ENCODE measurements around the gene TMEM204.

TMEM204 gene

DNA sequence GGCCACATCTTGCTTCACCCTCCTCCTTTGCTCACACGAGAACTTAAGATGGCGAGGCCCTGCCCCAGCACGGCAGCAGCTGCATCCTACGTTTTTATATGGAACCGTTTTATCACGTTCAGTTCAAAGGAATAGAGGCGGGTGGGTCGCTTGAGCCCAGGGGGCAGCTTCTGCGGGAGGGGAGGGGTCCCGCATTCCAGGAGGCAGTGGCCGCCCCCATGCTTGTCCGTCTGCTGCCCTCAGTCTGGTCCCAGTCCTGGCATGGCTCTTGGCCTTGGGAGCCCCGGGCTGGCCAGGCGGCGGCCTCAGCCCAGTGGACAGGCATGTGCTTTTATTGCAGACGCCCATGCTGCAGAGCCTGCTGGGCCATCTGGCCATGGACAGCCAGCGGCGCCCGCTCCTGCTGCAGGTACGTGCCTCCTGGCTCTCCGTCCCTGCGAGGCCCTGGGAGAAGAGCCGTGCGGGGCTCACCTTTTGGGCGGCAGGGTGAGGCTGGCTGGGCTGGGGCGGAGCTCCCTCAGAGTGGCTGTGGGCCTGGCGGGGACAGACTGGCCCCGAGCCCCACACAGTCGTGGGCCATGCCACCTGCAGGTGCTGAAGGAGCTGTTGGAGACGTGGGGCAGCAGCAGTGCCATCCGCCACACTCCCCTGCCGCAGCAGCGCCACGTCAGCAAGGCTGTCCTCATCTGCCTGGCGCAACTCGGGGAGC lies 33.6 kb upstream of the TMEM204 start:
- no peak for DNase-seq (ENCODE audit: low spot score)

DNA sequence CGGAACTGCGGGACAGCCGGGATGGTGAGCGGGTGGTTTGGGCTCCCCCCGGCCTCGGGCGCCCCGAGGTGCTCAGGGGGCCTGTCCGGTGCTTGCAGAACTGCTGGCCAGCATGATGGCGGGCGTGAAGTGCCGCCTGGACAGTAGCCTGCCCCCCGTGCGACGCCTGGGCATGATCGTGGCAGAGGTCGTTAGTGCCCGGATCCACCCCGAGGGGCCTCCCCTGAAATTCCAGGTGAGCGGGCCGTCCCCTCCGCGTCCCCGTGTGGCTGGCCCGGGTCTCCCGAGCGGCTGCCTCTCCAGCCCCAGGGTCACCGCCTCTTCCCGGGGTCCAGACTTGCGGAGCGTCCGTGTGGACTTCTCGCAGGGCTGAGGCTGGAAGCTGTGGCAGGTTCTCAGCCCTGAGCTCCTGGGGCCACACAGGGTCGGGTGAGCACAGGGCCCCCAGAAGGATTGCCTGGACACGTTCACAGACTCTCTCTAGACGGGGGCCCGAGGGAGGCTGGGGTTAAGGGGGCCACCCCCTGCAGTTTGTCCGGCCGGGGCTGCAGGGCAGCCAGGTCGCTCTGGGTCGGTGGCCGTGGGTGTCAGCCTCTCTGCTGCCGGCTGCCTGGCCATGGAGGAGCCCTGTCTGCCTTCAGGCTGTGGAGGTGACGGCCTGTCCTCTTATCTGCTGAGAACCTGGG lies 32.9 kb upstream of the TMEM204 start:
- no peak for DNase-seq (ENCODE audit: low spot score)

- no peak for DNase-seq (ENCODE audit: low spot score)
Observed at GRCh38 chr16:1501630-1502029, 31.8 kb upstream of the TMEM204 start.

GRCh38 chr16:1502092-1503004 lies 31.1 kb upstream of the TMEM204 start:
- no peak for DNase-seq (ENCODE audit: low spot score)

DNA sequence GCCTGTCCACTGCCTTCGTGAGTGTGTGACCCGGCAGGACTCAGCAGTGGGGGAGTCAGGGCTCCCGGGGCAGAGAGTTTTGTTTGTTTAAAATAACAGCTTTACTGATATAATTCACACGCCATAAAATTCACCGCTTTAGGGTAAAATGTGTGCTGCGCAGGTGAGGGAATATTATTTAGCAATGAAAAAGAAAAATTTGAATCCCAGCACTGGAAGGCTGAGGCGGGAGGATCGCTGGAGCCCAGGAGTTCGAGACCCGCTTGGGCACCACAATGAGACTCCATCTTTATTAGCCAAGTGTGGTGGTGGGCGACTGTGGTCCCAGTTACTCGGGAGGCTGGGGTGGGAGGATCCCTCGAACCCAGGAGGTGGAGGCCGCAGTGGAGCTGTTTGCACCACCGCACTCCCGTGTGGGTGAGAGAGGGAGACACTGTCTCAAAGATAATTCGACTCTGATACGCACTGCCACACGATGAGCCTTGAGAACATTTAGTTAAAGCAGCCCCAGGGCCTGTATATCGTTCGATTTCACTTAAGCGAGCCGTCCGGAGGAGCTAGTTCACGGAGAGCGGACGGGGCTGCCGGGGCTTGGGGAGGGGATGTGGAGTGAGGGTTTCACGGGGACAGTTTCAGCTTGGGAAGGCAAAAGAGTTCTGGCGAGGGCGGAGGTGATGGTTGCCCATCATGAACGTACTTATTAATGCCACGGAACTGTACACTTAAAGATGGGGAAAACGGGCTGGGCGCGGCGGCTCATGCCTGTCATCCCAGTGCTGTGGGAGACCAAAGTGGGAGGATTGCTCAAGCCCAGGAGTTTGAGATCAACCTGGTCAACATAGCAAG lies 30.1 kb upstream of the TMEM204 start:
- no peak for DNase-seq (ENCODE audit: low spot score)

DNA sequence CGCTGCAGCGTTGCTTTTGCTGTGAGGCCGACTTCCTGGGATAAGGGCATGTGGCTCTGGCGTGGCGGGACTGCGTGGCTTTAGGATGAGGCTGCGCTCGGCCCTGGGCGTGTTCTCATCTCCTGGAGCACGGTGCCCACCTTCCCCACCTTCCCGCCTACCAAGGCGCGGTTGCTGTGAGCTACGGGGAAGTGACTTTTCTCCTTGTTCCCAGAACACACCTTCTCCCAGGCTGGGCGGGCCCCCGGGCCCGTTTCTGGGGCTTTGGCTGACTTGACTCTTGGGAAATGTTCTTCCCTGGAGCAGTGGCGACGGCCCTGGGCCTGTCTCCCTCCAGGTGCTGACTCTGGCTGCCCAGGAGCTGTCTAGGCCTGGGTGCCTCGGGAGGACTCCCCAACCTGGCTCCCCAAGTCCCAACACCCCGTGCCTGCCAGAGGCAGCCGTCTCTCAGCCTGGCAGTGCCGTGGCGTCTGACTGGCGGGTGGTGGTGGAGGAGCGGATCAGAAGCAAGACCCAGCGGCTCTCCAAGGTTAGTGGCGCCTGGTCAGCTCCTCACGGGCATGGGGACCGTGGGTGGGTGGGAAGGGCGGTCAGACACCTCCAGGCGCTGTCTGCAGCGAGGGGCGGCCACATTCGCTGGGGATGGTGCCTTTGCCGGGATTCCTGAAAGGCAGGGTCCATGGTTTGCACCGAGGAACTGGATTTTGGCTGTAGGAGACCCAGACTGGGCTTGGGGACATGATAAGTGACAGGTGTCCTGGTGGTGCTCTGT lies 28.2 kb upstream of the TMEM204 start:
- no peak for DNase-seq (ENCODE audit: low spot score)

DNA sequence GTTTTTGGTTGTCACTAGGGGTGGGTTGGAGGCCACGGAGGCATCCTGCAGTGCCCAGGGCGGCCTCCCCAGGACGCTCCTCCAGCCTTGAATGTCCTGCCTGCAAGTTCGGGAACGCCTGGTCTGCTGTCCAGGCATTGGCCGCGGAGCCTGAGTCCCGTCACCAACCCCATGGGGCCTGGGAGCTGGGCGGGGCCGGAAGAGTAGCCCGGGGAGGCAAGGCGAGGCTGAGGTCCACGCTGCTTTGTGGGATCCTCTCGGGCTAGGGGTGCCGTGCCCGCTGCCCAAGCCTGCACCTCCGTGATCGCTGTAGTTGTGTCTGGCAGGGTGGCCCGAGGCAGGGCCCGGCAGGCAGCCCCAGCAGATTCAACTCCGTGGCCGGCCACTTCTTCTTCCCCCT lies 27.6 kb upstream of the TMEM204 start:
- no peak for DNase-seq (ENCODE audit: low spot score)

GRCh38 chr16:1506494-1507213 lies 26.8 kb upstream of the TMEM204 start:
- DNase-seq (ENCODE audit: low spot score): no peak

DNA sequence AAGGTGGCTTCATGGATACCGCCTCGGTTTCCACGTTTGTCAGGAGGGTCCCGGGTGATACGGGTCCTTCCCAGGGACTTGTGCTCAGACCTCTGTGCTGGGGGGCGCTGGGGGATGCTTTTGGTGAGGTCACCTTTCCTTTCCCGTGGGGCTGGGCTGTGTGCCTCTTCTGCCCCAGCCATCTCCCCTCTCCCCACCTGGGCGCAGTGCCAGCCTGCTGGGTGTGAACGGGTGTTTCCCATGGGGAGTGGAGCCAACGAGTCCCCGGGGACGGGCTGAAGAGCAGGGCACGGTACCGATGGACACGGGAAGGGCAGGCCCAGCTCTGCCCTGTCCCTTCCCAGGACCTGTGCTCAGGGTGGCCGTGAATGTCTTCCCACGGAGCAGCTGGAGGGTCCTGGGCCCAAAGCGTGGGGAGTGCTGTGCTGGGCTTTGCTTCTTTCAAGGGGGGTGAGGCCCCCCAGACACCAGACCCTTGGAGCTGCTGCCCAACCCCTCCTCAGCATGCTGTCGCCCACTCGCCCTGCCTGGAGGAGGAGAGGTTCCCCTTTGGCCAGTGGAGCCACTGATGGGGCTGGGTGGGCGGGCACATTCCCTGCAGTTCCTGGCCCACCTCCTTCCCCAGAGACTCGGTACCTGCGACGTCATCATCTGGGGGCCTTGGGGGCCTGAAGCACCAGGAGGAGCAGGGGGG lies 24.8 kb upstream of the TMEM204 start:
- no peak for DNase-seq (ENCODE audit: low spot score)

- no peak for DNase-seq (ENCODE audit: low spot score)
Observed at GRCh38 chr16:1509307-1510221, 23.9 kb upstream of the TMEM204 start.

GRCh38 chr16:1510272-1510671 lies 23.2 kb upstream of the TMEM204 start:
- no peak for DNase-seq (ENCODE audit: low spot score)

- DNase-seq (ENCODE audit: low spot score): no peak
Observed at GRCh38 chr16:1510941-1511351, 22.5 kb upstream of the TMEM204 start.

- no peak for DNase-seq (ENCODE audit: low spot score)
Observed at GRCh38 chr16:1511662-1512569, 21.6 kb upstream of the TMEM204 start.

GRCh38 chr16:1512774-1513173 lies 20.7 kb upstream of the TMEM204 start:
- DNase-seq (ENCODE audit: low spot score): no peak

DNA sequence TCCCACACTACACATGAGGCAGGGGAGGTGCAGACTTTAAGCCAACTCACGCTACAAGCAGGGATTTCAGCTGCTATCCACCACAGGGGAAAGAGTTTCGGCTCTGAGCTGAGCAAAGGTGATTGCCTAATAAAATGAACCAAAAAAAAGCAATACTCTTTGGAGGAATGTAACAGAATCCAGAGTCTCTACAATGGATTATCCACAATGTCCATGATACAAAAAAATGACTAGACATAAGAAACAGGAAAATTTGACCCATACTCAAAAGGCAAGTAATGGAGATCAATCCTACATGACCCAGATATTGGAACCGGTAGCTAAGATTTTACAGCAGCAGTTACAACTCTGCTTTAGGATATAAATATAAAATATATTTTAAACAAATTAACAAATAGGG lies 19.0 kb upstream of the TMEM204 start:
- DNase-seq (ENCODE audit: low spot score): no peak

DNA sequence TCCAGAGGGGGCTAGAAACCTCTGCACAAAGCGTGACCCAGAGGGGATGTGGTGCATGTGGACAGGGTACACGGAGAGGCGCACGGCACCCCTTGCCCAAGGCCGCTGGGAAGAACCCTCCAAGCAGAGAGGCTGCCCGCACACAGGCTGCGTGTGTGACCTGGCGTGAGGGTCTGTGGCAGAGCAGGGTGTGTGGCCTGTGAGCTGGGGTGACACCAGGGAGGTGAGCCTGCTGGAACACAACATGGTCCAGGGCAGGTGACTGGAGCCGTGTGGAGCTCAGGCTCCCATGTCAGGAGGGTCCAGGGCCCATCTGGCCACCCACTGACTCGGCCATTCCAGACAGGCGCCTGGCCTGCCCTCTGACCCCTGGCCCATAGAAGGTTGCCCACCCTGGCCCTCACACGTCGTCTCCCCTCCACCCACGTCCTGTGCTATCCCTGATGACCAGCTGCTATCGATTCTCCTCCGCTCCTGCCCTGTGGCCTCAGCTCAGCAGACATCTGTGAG lies 14.8 kb upstream of the TMEM204 start:
- DNase-seq (ENCODE audit: low spot score): no peak

DNA sequence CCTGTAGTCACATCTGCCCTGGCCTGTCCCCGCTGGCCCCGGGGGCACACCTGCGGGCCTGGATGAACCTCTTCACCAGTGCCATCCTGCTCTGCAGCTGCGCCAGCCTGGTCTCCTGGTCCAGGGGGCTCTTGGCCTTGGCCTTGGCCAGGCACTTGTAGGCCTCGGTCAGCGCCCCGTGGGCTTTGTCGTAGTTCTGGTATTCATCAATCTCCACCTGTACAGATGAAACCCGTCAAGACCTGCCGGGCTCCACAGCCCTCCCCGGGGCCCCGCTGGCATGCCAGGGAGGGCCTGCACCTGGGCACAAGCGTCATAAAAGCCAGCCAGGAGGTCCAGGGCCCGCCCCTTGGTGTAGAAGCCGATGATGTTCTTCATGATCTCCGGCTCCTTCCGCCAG lies 13.6 kb upstream of the TMEM204 start:
- DNase-seq (ENCODE audit: low spot score): no peak

Data from CD4-positive, alpha-beta T cell treated with Interleukin-15 for 4 hours (primary cell).